PC-9 (cell line): Measurements from ENCODE around the gene MYH4. TPM values are rescaled to one million over a fixed set of nuclear protein-coding genes. Genes with fewer than 3 reads are reported as not detected.

Experiments
- BruUV-seq: library from RNA; stranded (reverse); fragments of 400-500 nt; replicated peaks from 2 replicates; lab custom pipeline; 2021; lab: Mats Ljungman, UMichigan
- CTCF ChIA-PET: fragments of 300-600 bp; sonication (Branson Sonifier 250); formaldehyde crosslinking; loops from one replicate; lab custom pipeline; 2022; ENCODE audit warnings: antibody characterized with exemption; lab: Charles Lee
- POLR2A ChIA-PET: fragments of 300-600 bp; sonication (Branson Sonifier 250); formaldehyde crosslinking; loops from one replicate; lab custom pipeline; 2022; ENCODE audit warnings: antibody characterized with exemption; ENCODE audit not compliant: unreplicated experiment; lab: Charles Lee
- DNase-seq, 2 experiments: peaks; one replicate each; pipeline versions ENCODE4 v3.0.0 to v3.0.0-alpha.2; 2015 to 2022; ENCODE audit warnings: mixed read lengths in 1 of 2
- H2AFZ ChIP-seq: fragments of 200-600 bp; sonication (generic); 2 replicates; pipeline ENCODE4 v1.8.1; 2017; ENCODE audit warnings: antibody characterized with exemption
- H3F3A ChIP-seq: fragments of 200-600 bp; sonication (generic); 2 replicates; pipeline ENCODE4 v1.8.1; 2017; ENCODE audit warnings: antibody characterized with exemption, mild to moderate bottlenecking, low read depth; ENCODE audit not compliant: insufficient read depth
- H3K27ac ChIP-seq: fragments of 200-600 bp; sonication (generic); 2 replicates; pipeline ENCODE4 v1.6.1; 2016; ENCODE audit warnings: mixed run types
- H3K27me3 ChIP-seq: fragments of 200-600 bp; sonication (generic); 2 replicates; pipeline ENCODE4 v1.6.1; 2016; ENCODE audit warnings: low read depth, mixed run types; ENCODE audit not compliant: insufficient read depth
- H3K36me3 ChIP-seq: fragments of 200-600 bp; sonication (generic); 2 replicates; pipeline ENCODE4 v1.6.1; 2016; ENCODE audit warnings: low read depth, mixed run types
- H3K4me1 ChIP-seq: fragments of 200-600 bp; sonication (generic); replicated peaks from 2 replicates; pipeline ENCODE4 v1.6.1; 2016; ENCODE audit warnings: mixed run types; ENCODE audit not compliant: insufficient read depth
- H3K4me2 ChIP-seq: fragments of 200-600 bp; sonication (generic); 2 replicates; pipeline ENCODE4 v1.6.1; 2017; ENCODE audit warnings: mixed run types
- H3K4me3 ChIP-seq: fragments of 200-600 bp; sonication (generic); 2 replicates; pipeline ENCODE4 v1.6.1; 2016; ENCODE audit warnings: mixed run types
- H3K79me2 ChIP-seq: fragments of 200-600 bp; sonication (generic); 2 replicates; pipeline ENCODE4 v1.6.1; 2017; ENCODE audit warnings: low read depth, mixed run types
- H3K9me2 ChIP-seq: fragments of 200-600 bp; sonication (generic); 2 replicates; pipeline ENCODE4 v1.8.1; 2017; ENCODE audit warnings: mild to moderate bottlenecking; ENCODE audit not compliant: insufficient read depth
- H3K9me3 ChIP-seq: fragments of 200-600 bp; sonication (generic); 2 replicates; pipeline ENCODE4 v1.8.1; 2016; ENCODE audit warnings: low read depth; ENCODE audit not compliant: insufficient read depth
- H4K20me1 ChIP-seq: fragments of 200-600 bp; sonication (generic); 2 replicates; pipeline ENCODE4 v1.8.1; 2017; ENCODE audit not compliant: insufficient read depth
- EZH2 ChIP-seq: fragments of 200-600 bp; sonication (generic); IDR thresholded peaks from 2 replicates; pipeline ENCODE4 v1.8.0; 2017; ENCODE audit warnings: antibody characterized with exemption, low read depth
- intact Hi-C: fragments of 100-400 bp; cut with micrococcal nuclease; formaldehyde crosslinking; loops from one replicate; pipeline ENCODE4 v1.10.0; 2022; ENCODE audit not compliant: unreplicated experiment
- total RNA-seq: library from RNA; stranded (reverse); gene quantifications from 2 replicates; pipeline ENCODE4 v1.2.3, GENCODE V29; 2021
- TF ChIP-seq, protein P1 (sequence below): fragments of 200-600 bp; sonication (generic); conservative IDR thresholded peaks from 2 replicates; pipeline ENCODE4 v1.6.1; 2017; ENCODE audit warnings: mixed run types, antibody characterized with exemption, mild to moderate bottlenecking, moderate library complexity

The MYH4 gene
- total RNA-seq, 1 experiment from 2014 or later: not detected

- TF ChIP-seq, protein P1, sequence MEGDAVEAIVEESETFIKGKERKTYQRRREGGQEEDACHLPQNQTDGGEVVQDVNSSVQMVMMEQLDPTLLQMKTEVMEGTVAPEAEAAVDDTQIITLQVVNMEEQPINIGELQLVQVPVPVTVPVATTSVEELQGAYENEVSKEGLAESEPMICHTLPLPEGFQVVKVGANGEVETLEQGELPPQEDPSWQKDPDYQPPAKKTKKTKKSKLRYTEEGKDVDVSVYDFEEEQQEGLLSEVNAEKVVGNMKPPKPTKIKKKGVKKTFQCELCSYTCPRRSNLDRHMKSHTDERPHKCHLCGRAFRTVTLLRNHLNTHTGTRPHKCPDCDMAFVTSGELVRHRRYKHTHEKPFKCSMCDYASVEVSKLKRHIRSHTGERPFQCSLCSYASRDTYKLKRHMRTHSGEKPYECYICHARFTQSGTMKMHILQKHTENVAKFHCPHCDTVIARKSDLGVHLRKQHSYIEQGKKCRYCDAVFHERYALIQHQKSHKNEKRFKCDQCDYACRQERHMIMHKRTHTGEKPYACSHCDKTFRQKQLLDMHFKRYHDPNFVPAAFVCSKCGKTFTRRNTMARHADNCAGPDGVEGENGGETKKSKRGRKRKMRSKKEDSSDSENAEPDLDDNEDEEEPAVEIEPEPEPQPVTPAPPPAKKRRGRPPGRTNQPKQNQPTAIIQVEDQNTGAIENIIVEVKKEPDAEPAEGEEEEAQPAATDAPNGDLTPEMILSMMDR: no peak
- TF ChIP-seq EZH2: no peak
- Histone ChIP-seq H3K4me1 (no peaks in the 10 kb centered on the region), H3K4me3 (no peak overlapping the region), H3K36me3 (no peaks in the 10 kb centered on the region), H3K27me3 (no peaks in the 10 kb centered on the region), H3K9me3 (no peaks in the 10 kb centered on the region), H4K20me1 (no peaks in the 10 kb centered on the region), H3F3A (no peaks in the 10 kb centered on the region), H3K9me2 (no peaks in the 10 kb centered on the region), H3K79me2 (no peaks in the 10 kb centered on the region), H3K27ac (no peak overlapping the region), H2AFZ (no peak overlapping the region), H3K4me2 (no peak overlapping the region)
- no TSS peak for BruUV-seq
- DNase-seq: no peak
- intact Hi-C loops: no loop called here
- ChIA-PET CTCF (no interaction called here), POLR2A (no interaction called here)
These were observed 51.9 kb downstream of the MYH4 start for GRCh38 chr17:10417431-10417830.

- TF ChIP-seq EZH2: no peak
- TF ChIP-seq, protein P1: no peak
- no peak overlapping the region for H3K4me2 ChIP-seq
These were observed 54.2 kb downstream of the MYH4 start for GRCh38 chr17:10415161-10415560.

DNA sequence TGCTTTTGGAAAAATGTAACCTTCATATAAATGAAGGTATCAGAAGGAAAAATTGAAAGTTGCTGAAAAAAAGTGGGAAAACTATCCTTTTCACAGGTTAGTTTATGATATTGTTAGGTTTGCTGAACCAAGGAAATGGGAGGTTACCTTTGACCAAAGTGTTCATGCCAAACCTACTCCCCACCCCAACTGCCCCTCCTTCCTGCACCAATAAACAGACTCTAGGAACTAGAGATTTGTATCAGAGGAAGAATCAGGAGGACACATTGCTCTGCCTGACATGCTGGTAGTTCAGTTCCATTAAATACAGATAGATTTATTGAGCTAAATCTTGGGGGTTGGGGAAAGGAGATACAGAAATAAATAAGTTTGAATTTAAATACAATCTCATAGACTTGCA, 65.8 kb downstream of the MYH4 start:
- no TSS peak for BruUV-seq
- Histone ChIP-seq H3F3A (no peaks in the 10 kb centered on the region), H3K36me3 (no peaks in the 10 kb centered on the region), H3K9me3 (no peaks in the 10 kb centered on the region), H3K4me3 (no peak overlapping the region), H3K4me2 (no peak overlapping the region), H3K79me2 (no peaks in the 10 kb centered on the region), H3K9me2 (no peaks in the 10 kb centered on the region), H2AFZ (no peak overlapping the region), H3K4me1 (no peaks in the 10 kb centered on the region), H3K27ac (no peak overlapping the region), H3K27me3 (peaks cover 6% of the 10 kb centered on the region), H4K20me1 (no peaks in the 10 kb centered on the region)
- DNase-seq: no peak
- TF ChIP-seq, protein P1: no peak
- TF ChIP-seq EZH2: no peak
- intact Hi-C loops: no loop called here
- ChIA-PET POLR2A (no interaction called here), CTCF (no interaction called here)

More at GRCh38 chr17:10415161-10415560, 54.2 kb downstream of the MYH4 start:
- no peaks in the 10 kb centered on the region for H4K20me1 ChIP-seq
- no peak overlapping the region for H3K4me3 ChIP-seq
- no peak overlapping the region for H3K27ac ChIP-seq
- ChIA-PET POLR2A (no interaction called here), CTCF (no interaction called here)
- no peaks in the 10 kb centered on the region for H3K9me3 ChIP-seq
- H3K4me1 ChIP-seq: no peaks in the 10 kb centered on the region
- H3K79me2 ChIP-seq: no peaks in the 10 kb centered on the region
- H2AFZ ChIP-seq: no peak overlapping the region
- BruUV-seq: no TSS peak
- no peaks in the 10 kb centered on the region for H3K9me2 ChIP-seq
- H3F3A ChIP-seq: no peaks in the 10 kb centered on the region
- H3K36me3 ChIP-seq: no peaks in the 10 kb centered on the region
- no peaks in the 10 kb centered on the region for H3K27me3 ChIP-seq
- DNase-seq: no peak
- intact Hi-C loops: no loop called here
